Brain microvascular endothelial cell (primary cell): ENCODE measurements around the gene CCDC80.

Source experiments
- DNase-seq: peaks from one replicate; pipeline ENCODE4 v3.0.0-alpha.2; 2020
- H3K27ac ChIP-seq: fragments of 250-450 bp; sonication (Bioruptor Pico); 2 replicates; pipeline ENCODE4 v1.5.1; 2020; ENCODE audit warnings: mild to moderate bottlenecking, moderate library complexity
- H3K27me3 ChIP-seq: fragments of 250-450 bp; sonication (Bioruptor Pico); replicated peaks from 2 replicates; pipeline ENCODE4 v1.5.1; 2020; ENCODE audit warnings: mild to moderate bottlenecking
- H3K36me3 ChIP-seq: fragments of 250-450 bp; sonication (Bioruptor Pico); replicated peaks from 2 replicates; pipeline ENCODE4 v1.5.1; 2020; ENCODE audit warnings: mild to moderate bottlenecking
- H3K4me3 ChIP-seq: 2 replicates; pipeline ENCODE4 v1.5.1; 2011; ENCODE audit warnings: low read depth, mild to moderate bottlenecking, control low read depth, low read length, moderate library complexity
- in situ Hi-C: cut with HindIII; loops from 2 replicates; pipeline ENCODE4 v1.10.0; 2017; ENCODE audit warnings: low sequenced_read_pairs, low pct_ligation_motif_present
- TF ChIP-seq, protein P1 (sequence below): IDR thresholded peaks from 2 replicates; pipeline ENCODE4 v1.5.1; 2011; ENCODE audit warnings: low read depth, mild to moderate bottlenecking, moderate library complexity, low read length, control low read depth, inconsistent platforms; ENCODE audit errors: missing control alignments

Gene CCDC80

DNA sequence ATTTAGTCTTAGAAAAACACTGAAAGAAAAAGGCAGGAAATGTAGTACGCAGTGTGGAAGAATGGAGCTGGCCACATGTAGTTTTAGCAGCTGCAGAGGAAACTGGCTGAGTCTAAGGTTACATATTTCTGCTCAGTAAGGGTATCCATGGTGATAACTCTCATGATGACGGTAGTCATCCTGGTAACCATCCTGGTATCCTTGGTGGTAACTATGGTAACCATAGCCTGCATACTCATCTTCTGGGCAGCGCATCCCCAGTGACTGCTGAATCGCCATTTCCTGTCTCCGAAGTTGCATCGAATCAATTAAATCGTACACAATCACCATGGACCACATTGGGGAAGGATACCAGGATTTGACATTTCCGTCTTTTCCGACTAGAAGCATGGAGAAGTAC, 35.7 kb downstream of the CCDC80 start:
- no peak overlapping the region for H3K4me3 ChIP-seq
- in situ Hi-C loops = no loop called here
- peak overlapping the region; percentile 91 for H3K27ac ChIP-seq
- TF ChIP-seq, protein P1, sequence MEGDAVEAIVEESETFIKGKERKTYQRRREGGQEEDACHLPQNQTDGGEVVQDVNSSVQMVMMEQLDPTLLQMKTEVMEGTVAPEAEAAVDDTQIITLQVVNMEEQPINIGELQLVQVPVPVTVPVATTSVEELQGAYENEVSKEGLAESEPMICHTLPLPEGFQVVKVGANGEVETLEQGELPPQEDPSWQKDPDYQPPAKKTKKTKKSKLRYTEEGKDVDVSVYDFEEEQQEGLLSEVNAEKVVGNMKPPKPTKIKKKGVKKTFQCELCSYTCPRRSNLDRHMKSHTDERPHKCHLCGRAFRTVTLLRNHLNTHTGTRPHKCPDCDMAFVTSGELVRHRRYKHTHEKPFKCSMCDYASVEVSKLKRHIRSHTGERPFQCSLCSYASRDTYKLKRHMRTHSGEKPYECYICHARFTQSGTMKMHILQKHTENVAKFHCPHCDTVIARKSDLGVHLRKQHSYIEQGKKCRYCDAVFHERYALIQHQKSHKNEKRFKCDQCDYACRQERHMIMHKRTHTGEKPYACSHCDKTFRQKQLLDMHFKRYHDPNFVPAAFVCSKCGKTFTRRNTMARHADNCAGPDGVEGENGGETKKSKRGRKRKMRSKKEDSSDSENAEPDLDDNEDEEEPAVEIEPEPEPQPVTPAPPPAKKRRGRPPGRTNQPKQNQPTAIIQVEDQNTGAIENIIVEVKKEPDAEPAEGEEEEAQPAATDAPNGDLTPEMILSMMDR = no peak
- peak; percentile 99 for DNase-seq
- no peaks in the 10 kb centered on the region for H3K27me3 ChIP-seq
- peaks cover 39% of the 10 kb centered on the region for H3K36me3 ChIP-seq

DNA sequence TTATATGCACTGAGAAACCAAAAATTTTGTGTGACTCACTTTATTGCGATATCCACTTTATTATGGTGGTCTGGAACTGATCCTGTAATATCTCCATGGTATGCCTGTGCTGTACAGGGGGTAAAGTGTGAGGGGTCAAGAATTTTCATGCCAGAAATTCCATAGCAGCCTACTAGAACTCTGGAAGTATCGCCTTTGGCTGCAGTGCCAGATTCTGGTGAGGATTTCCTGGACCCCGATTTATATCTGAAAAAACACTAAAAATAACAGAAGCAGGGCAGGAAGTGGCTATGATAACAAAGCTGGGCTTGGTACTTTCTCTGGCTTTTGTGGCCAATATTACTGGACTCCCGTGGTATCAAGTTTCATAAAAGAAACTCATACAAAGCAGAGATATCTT, 36.4 kb downstream of the CCDC80 start:
- Histone ChIP-seq H3K4me3 (no peak overlapping the region), H3K36me3 (peaks cover 31% of the 10 kb centered on the region), H3K27ac (peak overlapping the region; percentile 91), H3K27me3 (no peaks in the 10 kb centered on the region)
- TF ChIP-seq, protein P1 = no peak
- peak; percentile 95 for DNase-seq
- in situ Hi-C loops = no loop called here

DNA sequence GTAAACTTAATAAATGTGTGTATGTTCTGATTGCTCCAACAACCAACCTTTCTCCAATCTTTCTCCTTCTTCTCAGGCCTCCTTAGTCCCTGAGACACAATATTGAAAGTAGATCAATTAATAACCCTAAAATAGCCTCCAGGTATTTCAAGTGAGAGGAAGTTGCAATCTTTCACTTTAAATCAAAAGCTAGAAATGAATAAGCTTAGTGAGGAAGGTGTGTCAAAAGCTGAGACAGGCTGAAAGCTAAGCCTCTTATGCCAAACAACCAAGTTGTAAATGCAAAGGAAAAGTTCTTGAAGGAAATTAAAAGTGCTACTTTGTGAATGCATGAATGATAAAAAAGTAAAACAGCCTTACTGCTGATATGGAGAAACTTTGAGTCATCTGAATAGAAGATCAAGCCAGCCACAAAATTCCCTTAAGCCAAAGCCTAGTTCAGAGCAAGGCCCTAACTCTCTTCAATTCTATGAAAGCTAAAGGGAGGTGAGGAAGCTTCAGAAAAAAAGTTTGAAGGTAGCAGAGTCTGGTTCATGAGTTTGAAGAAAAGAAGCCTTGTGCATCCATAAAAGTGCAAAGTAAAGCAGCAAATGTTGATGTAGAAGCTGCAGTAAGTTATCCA, 38.6 kb downstream of the CCDC80 start:
- Histone ChIP-seq H3K27ac (no peak overlapping the region), H3K4me3 (no peak overlapping the region), H3K36me3 (peaks cover 23% of the 10 kb centered on the region), H3K27me3 (no peaks in the 10 kb centered on the region)
- TF ChIP-seq, protein P1 = no peak
- no peak for DNase-seq
- in situ Hi-C loops = no loop called here

DNA sequence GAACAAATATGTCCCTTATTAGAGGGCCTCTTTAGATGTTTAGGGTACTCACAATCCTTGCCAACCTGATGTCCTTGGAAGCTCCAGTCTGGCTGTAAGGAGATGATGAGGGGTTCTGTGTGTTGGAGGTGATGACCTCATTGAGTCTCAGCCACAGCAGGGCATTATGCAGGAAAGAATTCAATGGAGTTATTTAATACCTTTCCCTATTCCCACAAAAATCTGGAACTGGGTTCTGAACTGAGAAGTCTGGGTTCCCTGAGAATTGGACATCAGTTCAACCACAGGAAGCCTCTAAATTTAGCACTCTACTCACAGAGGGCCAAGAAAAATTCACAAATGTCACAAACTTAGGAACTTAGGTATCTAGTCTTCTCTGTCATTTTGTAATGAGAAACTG, 42.2 kb downstream of the CCDC80 start:
- Histone ChIP-seq H3K27ac (no peak overlapping the region), H3K27me3 (no peaks in the 10 kb centered on the region), H3K36me3 (peaks cover 8% of the 10 kb centered on the region), H3K4me3 (no peak overlapping the region)
- in situ Hi-C loops = loop anchor here (25.0 kb wide), 1 partner anchor 389 kb away; the partner anchor contains the start of genes CD200R1 and GTPBP8
- DNase-seq = no peak
- TF ChIP-seq, protein P1 = no peak

DNA sequence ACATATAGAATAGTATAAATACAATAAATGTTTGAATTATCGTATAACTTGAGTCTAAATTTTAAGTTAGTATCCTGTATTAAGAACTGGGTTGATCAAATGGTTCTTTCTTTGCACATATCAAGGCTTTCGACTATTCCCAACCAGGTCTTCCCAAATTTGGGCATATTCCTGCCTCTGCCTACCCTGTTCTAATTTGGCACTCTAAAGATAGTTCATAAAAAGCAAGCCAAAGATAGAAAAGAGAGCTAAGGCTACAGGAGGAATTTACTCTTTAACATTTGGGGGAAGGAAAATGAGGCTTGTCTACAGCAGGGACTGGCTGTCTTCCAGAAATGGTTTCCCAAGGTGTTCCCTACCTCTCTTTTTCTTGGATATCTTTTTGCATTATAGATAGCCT, 43.0 kb downstream of the CCDC80 start:
- Histone ChIP-seq H3K4me3 (no peak overlapping the region), H3K36me3 (peaks cover 8% of the 10 kb centered on the region), H3K27ac (no peak overlapping the region), H3K27me3 (no peaks in the 10 kb centered on the region)
- TF ChIP-seq, protein P1 = no peak
- DNase-seq = no peak
- in situ Hi-C loops = loop anchor here (25.0 kb wide), 1 partner anchor 389 kb away; the partner anchor contains the start of genes CD200R1 and GTPBP8

DNA sequence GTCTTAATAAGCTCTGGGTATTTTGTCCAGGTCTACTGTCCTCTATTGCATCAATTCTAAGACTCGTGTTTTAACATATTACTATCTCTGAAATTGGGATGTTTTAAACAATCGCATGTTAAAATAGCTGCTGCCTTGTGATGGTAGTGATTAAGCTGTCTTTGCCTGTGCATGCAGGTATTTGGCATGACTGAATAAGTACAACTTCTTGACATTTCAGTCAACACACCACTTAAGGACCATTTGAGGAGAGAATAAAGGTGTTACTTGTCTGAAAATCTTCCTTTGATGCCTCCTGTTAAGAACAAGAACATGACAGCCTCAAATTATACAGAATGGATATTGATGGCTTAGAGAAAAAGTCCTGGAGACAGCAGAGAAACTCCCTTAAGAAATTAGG, 46.1 kb downstream of the CCDC80 start:
- TF ChIP-seq, protein P1 = no peak
- Histone ChIP-seq H3K36me3 (peaks cover 8% of the 10 kb centered on the region), H3K4me3 (no peak overlapping the region), H3K27ac (no peak overlapping the region), H3K27me3 (no peaks in the 10 kb centered on the region)
- in situ Hi-C loops = loop anchor here (25.0 kb wide), 1 partner anchor 392 kb away; the partner anchor contains the start of genes CD200R1 and GTPBP8
- no peak for DNase-seq
